ENCODE data around the gene SUGCT. TPM values are rescaled to one million over a fixed set of nuclear protein-coding genes. Genes with fewer than 3 reads are reported as not detected.

The SUGCT gene
- 14.9 and 15.6 TPM in 2 replicates for total RNA-seq

DNA sequence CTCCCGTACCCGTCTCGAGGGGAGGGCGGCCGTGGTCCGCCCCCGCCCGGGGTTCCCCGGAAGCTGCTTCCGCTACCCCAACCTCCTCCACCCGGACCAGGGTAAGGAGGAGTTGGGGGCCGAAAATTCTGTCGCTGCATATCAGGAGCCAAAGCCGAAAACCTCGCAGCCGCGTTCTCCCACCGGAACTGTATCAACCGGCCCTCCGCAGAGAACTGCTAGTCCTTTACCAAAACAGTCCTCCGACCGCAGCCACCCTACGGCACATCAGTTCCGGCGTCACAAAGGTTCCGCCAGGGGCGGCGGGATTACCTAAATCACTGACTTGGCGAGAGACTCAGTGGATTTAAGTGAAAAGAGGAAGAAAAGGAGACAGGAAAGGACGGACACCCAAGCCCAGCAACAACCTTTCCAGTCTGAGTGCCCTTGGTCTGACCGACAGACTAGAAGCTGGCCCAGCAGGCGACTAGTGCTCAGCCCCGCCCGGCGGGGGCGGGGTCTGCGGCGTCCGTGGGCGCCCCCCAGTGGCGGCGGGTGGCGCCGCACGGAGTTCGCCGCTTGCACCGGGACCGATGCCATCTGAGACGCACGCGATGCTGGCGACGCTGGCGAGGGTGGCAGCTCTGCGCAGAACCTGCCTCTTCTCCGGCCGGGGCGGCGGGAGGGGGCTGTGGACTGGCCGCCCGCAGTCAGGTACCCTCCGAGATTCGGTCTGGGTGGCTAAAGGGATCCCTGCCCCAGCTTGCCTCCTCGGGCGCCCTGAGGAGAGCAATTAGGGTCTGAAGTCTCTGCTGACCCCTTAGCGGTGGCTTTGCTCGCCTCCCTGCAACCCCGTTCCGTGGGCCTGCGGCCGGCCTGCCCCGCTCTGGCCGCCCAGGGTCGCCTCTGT lies at the start of gene SUGCT, which contains the start of gene MPLKIP:
Gene SUGCT, plus strand, starts transcription at position 578 of the 889 bp plus-strand sequence.
Gene MPLKIP, minus strand, starts transcription at position 195 of the 889 bp plus-strand sequence. Its CDS starts 55 bp downstream, at position 140.

Other genes starting within 250 kb of the SUGCT start
- gene CDK13, start 184.7 kb upstream of the SUGCT start, total RNA-seq = 42.4 and 58.1 TPM in 2 replicates
- 13.8 and 21.0 TPM in 2 replicates for gene MPLKIP, start 383 bp upstream of the SUGCT start, total RNA-seq